Astrocyte of the spinal cord (primary cell): ENCODE measurements around the gene INCA1.
A peak's percentile ranks its signal among the peaks of the same experiment; 100 is the strongest.

ENCODE experiments used
- DNase-seq: peaks from one replicate; pipeline ENCODE4 v3.0.0; 2011; ENCODE audit warnings: low read depth, low spot score
- H3K4me3 ChIP-seq: 2 replicates; pipeline ENCODE4 v1.5.1; 2011; ENCODE audit warnings: low read depth, mild to moderate bottlenecking, low read length, moderate library complexity
- CTCF ChIP-seq: IDR thresholded peaks from 2 replicates; pipeline ENCODE4 v1.5.1; 2012; ENCODE audit warnings: low read depth, mild to moderate bottlenecking, low read length, inconsistent platforms
- in situ Hi-C: cut with HindIII; loops from 2 replicates; pipeline ENCODE4 v1.10.0; 2017; ENCODE audit warnings: low sequenced_read_pairs

Gene INCA1

GRCh38 chr17:5027299-5027698, 30.0 kb upstream of the INCA1 start:
- no peak overlapping the region for H3K4me3 ChIP-seq
- DNase-seq, result no peak
- in situ Hi-C loops, result no loop called here
- no peak for TF ChIP-seq CTCF

GRCh38 chr17:5024604-5025003, 27.3 kb upstream of the INCA1 start:
- no peak overlapping the region for H3K4me3 ChIP-seq
- no peak for TF ChIP-seq CTCF
- in situ Hi-C loops, result no loop called here
- DNase-seq, result no peak

- in situ Hi-C loops, result no loop called here
- no peak for TF ChIP-seq CTCF
- H3K4me3 ChIP-seq, result no peak overlapping the region
- no peak for DNase-seq
These were observed 26.3 kb upstream of the INCA1 start for GRCh38 chr17:5023588-5024147.

- no peak for DNase-seq
- in situ Hi-C loops, result no loop called here
- TF ChIP-seq CTCF, result no peak
- no peak overlapping the region for H3K4me3 ChIP-seq
These were observed 24.9 kb upstream of the INCA1 start for GRCh38 chr17:5022171-5022711.

GRCh38 chr17:5020502-5021023, 23.2 kb upstream of the INCA1 start:
- in situ Hi-C loops, result no loop called here
- H3K4me3 ChIP-seq, result no peak overlapping the region
- TF ChIP-seq CTCF, result no peak
- no peak for DNase-seq

GRCh38 chr17:5019475-5019956, 22.2 kb upstream of the INCA1 start:
- in situ Hi-C loops, result no loop called here
- H3K4me3 ChIP-seq, result no peak overlapping the region
- no peak for DNase-seq
- peak; percentile 13 for TF ChIP-seq CTCF
